IMR-90 (cell line): ENCODE results near the gene SNTA1. TPM values are rescaled to one million over a fixed set of nuclear protein-coding genes. Genes with fewer than 3 reads are reported as not detected.

Experiments
- ATAC-seq: fragments of 200-7000 bp; cut with Tn5 transposase; 2 replicates; pipeline ENCODE4 v1.9.1; 2020; ENCODE audit warnings: low read depth, mild to moderate bottlenecking, moderate library complexity
- BruUV-seq: library from RNA; stranded (reverse); fragments of 400-500 nt; replicated peaks from 2 replicates; lab custom pipeline; 2021; lab: Mats Ljungman, UMichigan
- CTCF ChIA-PET: fragments of 300-600 bp; formaldehyde crosslinking; extraction: SDS; loops from one replicate; lab custom pipeline; 2021; ENCODE audit warnings: antibody characterized with exemption; lab: Yijun Ruan, JAX
- POLR2A ChIA-PET: fragments of 300-600 bp; sonication (Branson Sonifier 250); formaldehyde crosslinking; loops from one replicate; lab custom pipeline; 2022; ENCODE audit warnings: antibody characterized with exemption; ENCODE audit not compliant: unreplicated experiment; lab: Charles Lee
- DNase-seq: peaks from one replicate; pipeline ENCODE4 v3.0.0; 2013
- H2AFZ ChIP-seq: replicated peaks from 2 replicates; pipeline ENCODE3; 2013; ENCODE audit warnings: low read length, mild to moderate bottlenecking; ENCODE audit not compliant: poor library complexity
- H2AK5ac ChIP-seq: 2 replicates; pipeline ENCODE4 v1.6.1; 2013; ENCODE audit warnings: low read depth, low read length, inconsistent platforms
- H2AK9ac ChIP-seq: replicated peaks from 2 replicates; pipeline ENCODE3; 2013; ENCODE audit warnings: mild to moderate bottlenecking, low read depth, low read length, moderate library complexity; ENCODE audit not compliant: poor library complexity
- H2BK120ac ChIP-seq: 2 replicates; pipeline ENCODE4 v1.6.1; 2013; ENCODE audit warnings: low read depth, low read length, inconsistent platforms
- H2BK15ac ChIP-seq: 3 replicates; pipeline ENCODE4 v1.6.1; 2013; ENCODE audit warnings: low read depth, low read length, inconsistent platforms
- H2BK20ac ChIP-seq: 2 replicates; pipeline ENCODE4 v1.6.1; 2013; ENCODE audit warnings: low read depth, mild to moderate bottlenecking, inconsistent platforms, low read length, moderate library complexity
- H2BK5ac ChIP-seq: 2 replicates; pipeline ENCODE4 v1.6.1; 2013; ENCODE audit warnings: mild to moderate bottlenecking, low read depth, low read length, inconsistent platforms; ENCODE audit not compliant: poor library complexity, severe bottlenecking
- H3K14ac ChIP-seq: replicated peaks from 2 replicates; pipeline ENCODE4 v1.6.1; 2013; ENCODE audit warnings: low read depth, low read length, inconsistent platforms
- H3K18ac ChIP-seq: 2 replicates; pipeline ENCODE4 v1.6.1; 2013; ENCODE audit warnings: low read depth, low read length, control low read depth
- H3K23ac ChIP-seq: 2 replicates; pipeline ENCODE4 v1.6.1; 2013; ENCODE audit warnings: low read depth, low read length, inconsistent platforms
- H3K27ac ChIP-seq: 2 replicates; pipeline ENCODE4 v1.5.1; 2013; ENCODE audit warnings: mild to moderate bottlenecking, control low read depth, low read length; ENCODE audit not compliant: insufficient read depth
- H3K27me3 ChIP-seq: 2 replicates; pipeline ENCODE4 v1.6.1; 2013; ENCODE audit warnings: low read length; ENCODE audit not compliant: control insufficient read depth, insufficient read depth
- H3K36me3 ChIP-seq: 2 replicates; pipeline ENCODE4 v1.6.1; 2013; ENCODE audit warnings: low read length, mixed read lengths; ENCODE audit not compliant: control insufficient read depth, insufficient read depth
- H3K4ac ChIP-seq: 2 replicates; pipeline ENCODE4 v1.6.1; 2013; ENCODE audit warnings: low read depth, low read length, inconsistent platforms
- H3K4me1 ChIP-seq: 2 replicates; pipeline ENCODE4 v1.6.1; 2013; ENCODE audit warnings: low read length, mixed read lengths; ENCODE audit not compliant: control insufficient read depth, insufficient read depth
- H3K4me2 ChIP-seq: 2 replicates; pipeline ENCODE4 v1.6.1; 2013; ENCODE audit warnings: low read depth, mild to moderate bottlenecking, control low read depth, low read length, moderate library complexity
- H3K4me3 ChIP-seq: 2 replicates; pipeline ENCODE4 v1.5.1; 2013; ENCODE audit warnings: low read depth, mild to moderate bottlenecking, control low read depth, low read length, moderate library complexity; ENCODE audit not compliant: insufficient read depth
- H3K56ac ChIP-seq: 2 replicates; pipeline ENCODE4 v1.6.1; 2013; ENCODE audit warnings: low read length, inconsistent platforms; ENCODE audit not compliant: insufficient read depth; ENCODE audit errors: extremely low read depth
- H3K79me1 ChIP-seq, 2 experiments: 2 replicates each; pipeline ENCODE4 v1.6.1; 2013; ENCODE audit warnings: low read length in 2 of 2, inconsistent platforms in 1 of 2, low read depth in 1 of 2
- H3K9ac ChIP-seq: 2 replicates; pipeline ENCODE4 v1.6.1; 2013; ENCODE audit warnings: low read depth, low read length, control low read depth
- H3K9me1 ChIP-seq: 2 replicates; pipeline ENCODE4 v1.6.1; 2013; ENCODE audit warnings: low read length, inconsistent platforms; ENCODE audit not compliant: insufficient read depth
- H3K9me3 ChIP-seq: 2 replicates; pipeline ENCODE4 v1.6.1; 2013; ENCODE audit warnings: low read length; ENCODE audit not compliant: control insufficient read depth, insufficient read depth
- H4K20me1 ChIP-seq: 2 replicates; pipeline ENCODE4 v1.6.1; 2013; ENCODE audit warnings: low read length, inconsistent platforms; ENCODE audit not compliant: insufficient read depth
- H4K5ac ChIP-seq: 2 replicates; pipeline ENCODE4 v1.6.1; 2013; ENCODE audit warnings: mild to moderate bottlenecking, low read depth, low read length, control low read depth
- H4K8ac ChIP-seq, 2 experiments: 2 replicates each; pipeline ENCODE4 v1.6.1; 2013; ENCODE audit warnings: low read depth in 2 of 2, low read length in 2 of 2, control low read depth in 1 of 2, inconsistent platforms in 1 of 2
- H4K91ac ChIP-seq: 2 replicates; pipeline ENCODE4 v1.6.1; 2013; ENCODE audit warnings: low read depth, low read length, inconsistent platforms; ENCODE audit not compliant: insufficient read depth
- BHLHE40 ChIP-seq: fragments of 150-350 bp; IDR thresholded peaks from 2 replicates; pipeline ENCODE4 v1.6.1; 2016; ENCODE audit warnings: mild to moderate bottlenecking, low read depth, low read length
- CHD1 ChIP-seq: IDR thresholded peaks from 2 replicates; pipeline ENCODE4 v1.6.1; 2012; ENCODE audit warnings: low read depth, low read length, improper control_type of control experiment
- MAFK ChIP-seq: IDR thresholded peaks from 2 replicates; pipeline ENCODE4 v1.6.1; 2012; ENCODE audit warnings: low read depth, low read length, improper control_type of control experiment
- POLR2A ChIP-seq: IDR thresholded peaks from 2 replicates; pipeline ENCODE4 v1.6.1; 2012; ENCODE audit warnings: mild to moderate bottlenecking, low read depth, low read length
- RAD21 ChIP-seq: IDR thresholded peaks from 2 replicates; pipeline ENCODE4 v1.6.1; 2012; ENCODE audit warnings: low read length, improper control_type of control experiment
- RCOR1 ChIP-seq: IDR thresholded peaks from 2 replicates; pipeline ENCODE4 v1.6.1; 2012; ENCODE audit warnings: mild to moderate bottlenecking, low read length, improper control_type of control experiment; ENCODE audit not compliant: insufficient replicate concordance
- RFX5 ChIP-seq: IDR thresholded peaks from 2 replicates; pipeline ENCODE4 v1.8.0; 2012; ENCODE audit warnings: low read depth, mild to moderate bottlenecking, low read length, moderate library complexity
- SMC3 ChIP-seq: fragments of 150-350 bp; IDR thresholded peaks from 2 replicates; pipeline ENCODE4 v1.6.1; 2016; ENCODE audit warnings: low read depth, mild to moderate bottlenecking, antibody characterized with exemption, low read length, moderate library complexity
- WGBS, 2 experiments: methylation state at CpG; one replicate each; pipeline versions ENCODE4 v1.1.5 to v1.1.7; 2013; ENCODE audit warnings: missing lambda C conversion rate in 2 of 2; ENCODE audit not compliant: insufficient read length in 1 of 2; ENCODE audit errors: extremely low coverage in 2 of 2; 5-methylcytosine and 5-hydroxymethylcytosine counted together
- dilution Hi-C: fragments of 300-500 bp; cut with HindIII; formaldehyde crosslinking; loops from one replicate; pipeline ENCODE4 v1.14.3; 2018; ENCODE audit warnings: low sequenced_read_pairs; ENCODE audit not compliant: unreplicated experiment
- in situ Hi-C: fragments of 300-500 bp; cut with MboI; formaldehyde crosslinking; loops from 3 replicates; pipeline ENCODE4 v1.14.3; 2019; ENCODE audit warnings: low sequenced_read_pairs, inconsistent platforms, mixed read lengths
- intact Hi-C: fragments of 100-400 bp; cut with micrococcal nuclease; formaldehyde crosslinking; loops from 2 replicates; pipeline ENCODE4 v1.10.0; 2022
- polyA plus RNA-seq, 3 experiments: library from polyadenylated mRNA; depleted of rRNA; stranded (reverse); fragments of >200 nt; gene quantifications; 2 replicates each; pipeline ENCODE4 v1.2.3, GENCODE V29; 2012; ENCODE audit warnings: low replicate concordance in 1 of 3
- total RNA-seq: library from RNA; depleted of rRNA; stranded (reverse); fragments of >200 nt; gene quantifications from 2 replicates; pipeline ENCODE4 v1.2.3, GENCODE V29; 2012
- TF ChIP-seq, protein P1 (sequence below): conservative IDR thresholded peaks from 2 replicates; pipeline ENCODE4 v1.5.1; 2012; ENCODE audit warnings: mild to moderate bottlenecking, low read depth, low read length, improper control_type of control experiment
- TF ChIP-seq, protein P2 (sequence below): fragments of 150-350 bp; IDR thresholded peaks from 2 replicates; pipeline ENCODE4 v1.6.1; 2017; ENCODE audit warnings: mild to moderate bottlenecking, antibody characterized with exemption, low read length, low read depth

SNTA1 gene
- total and polyA plus RNA-seq, 2 of the 4 experiments (the other 2 are of a cell fraction): 10.6 to 15.4 TPM

DNA sequence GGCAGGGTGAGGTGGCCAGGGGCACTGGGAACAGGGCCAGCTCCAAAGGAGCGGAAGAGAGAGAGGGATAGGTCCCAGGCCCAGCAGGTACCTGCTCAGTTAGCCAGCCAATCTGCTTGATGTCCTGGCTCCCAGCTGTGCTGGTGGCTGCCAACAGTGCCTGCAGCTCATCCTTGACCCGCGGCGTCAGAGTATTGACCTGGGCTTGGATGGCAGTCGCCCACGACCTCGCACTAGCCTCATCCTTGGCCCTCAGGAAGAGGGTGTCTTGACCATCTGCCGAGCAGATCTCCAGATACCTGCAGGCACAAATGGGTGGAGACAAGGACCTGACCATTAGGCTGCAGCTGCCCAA, 31.1 kb downstream of the SNTA1 start:
- H3K18ac ChIP-seq: no peak overlapping the region

More for the DNA sequence above, 31.1 kb downstream of the SNTA1 start:
- Histone ChIP-seq H3K27me3 (no peaks in the 10 kb centered on the region), H2BK5ac (no peak overlapping the region), H2BK20ac (no peak overlapping the region), H4K91ac (no peak overlapping the region), H2BK120ac (no peak overlapping the region), H3K4me3 (no peak overlapping the region), H2AK9ac (no peak overlapping the region), H3K4me1 (peaks cover 7% of the 10 kb centered on the region), H2AFZ (peak overlapping the region; percentile 65), H3K36me3 (peaks cover 13% of the 10 kb centered on the region; the same call in 1 of the 2 replicates), H3K27ac (no peak overlapping the region), H2BK15ac (no peak overlapping the region), H3K9ac (no peak overlapping the region), H2AK5ac (no peak overlapping the region), H4K20me1 (no peaks in the 10 kb centered on the region), H4K8ac (no peak overlapping the region), H3K79me1 (peaks cover 4 to 11% of the 10 kb centered on the region in 2 experiments; a peak in 3 of 4 replicates), H4K5ac (no peak overlapping the region), H3K4ac (no peak overlapping the region), H3K4me2 (no peak overlapping the region), H3K9me3 (peaks cover 1% of the 10 kb centered on the region; the same call in 1 of the 2 replicates), H3K9me1 (peaks cover 7% of the 10 kb centered on the region), H3K23ac (no peak overlapping the region), H3K56ac (no peak overlapping the region), H3K14ac (no peak overlapping the region)
- intact Hi-C loops: no loop called here
- 91% methylated on average over 7 of the region's 8 CpGs; no CpG with 5 or more reads in 1 of the 2 experiments for WGBS, 2 experiments
- dilution Hi-C loops: no loop called here
- DNase-seq (no peak), ATAC-seq (no peak)
- no TSS peak for BruUV-seq
- ChIA-PET POLR2A (no interaction called here), CTCF (no interaction called here)
- TF ChIP-seq POLR2A (no peak), RFX5 (no peak), CHD1 (no peak), RCOR1 (no peak), RAD21 (no peak), SMC3 (no peak), MAFK (no peak), BHLHE40 (no peak)
- TF ChIP-seq, protein P1, sequence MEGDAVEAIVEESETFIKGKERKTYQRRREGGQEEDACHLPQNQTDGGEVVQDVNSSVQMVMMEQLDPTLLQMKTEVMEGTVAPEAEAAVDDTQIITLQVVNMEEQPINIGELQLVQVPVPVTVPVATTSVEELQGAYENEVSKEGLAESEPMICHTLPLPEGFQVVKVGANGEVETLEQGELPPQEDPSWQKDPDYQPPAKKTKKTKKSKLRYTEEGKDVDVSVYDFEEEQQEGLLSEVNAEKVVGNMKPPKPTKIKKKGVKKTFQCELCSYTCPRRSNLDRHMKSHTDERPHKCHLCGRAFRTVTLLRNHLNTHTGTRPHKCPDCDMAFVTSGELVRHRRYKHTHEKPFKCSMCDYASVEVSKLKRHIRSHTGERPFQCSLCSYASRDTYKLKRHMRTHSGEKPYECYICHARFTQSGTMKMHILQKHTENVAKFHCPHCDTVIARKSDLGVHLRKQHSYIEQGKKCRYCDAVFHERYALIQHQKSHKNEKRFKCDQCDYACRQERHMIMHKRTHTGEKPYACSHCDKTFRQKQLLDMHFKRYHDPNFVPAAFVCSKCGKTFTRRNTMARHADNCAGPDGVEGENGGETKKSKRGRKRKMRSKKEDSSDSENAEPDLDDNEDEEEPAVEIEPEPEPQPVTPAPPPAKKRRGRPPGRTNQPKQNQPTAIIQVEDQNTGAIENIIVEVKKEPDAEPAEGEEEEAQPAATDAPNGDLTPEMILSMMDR: no peak
- TF ChIP-seq, protein P2, sequence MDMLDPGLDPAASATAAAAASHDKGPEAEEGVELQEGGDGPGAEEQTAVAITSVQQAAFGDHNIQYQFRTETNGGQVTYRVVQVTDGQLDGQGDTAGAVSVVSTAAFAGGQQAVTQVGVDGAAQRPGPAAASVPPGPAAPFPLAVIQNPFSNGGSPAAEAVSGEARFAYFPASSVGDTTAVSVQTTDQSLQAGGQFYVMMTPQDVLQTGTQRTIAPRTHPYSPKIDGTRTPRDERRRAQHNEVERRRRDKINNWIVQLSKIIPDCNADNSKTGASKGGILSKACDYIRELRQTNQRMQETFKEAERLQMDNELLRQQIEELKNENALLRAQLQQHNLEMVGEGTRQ: no peak
- in situ Hi-C loops: no loop called here
